Measurements from ENCODE around the gene AATF.

DNA sequence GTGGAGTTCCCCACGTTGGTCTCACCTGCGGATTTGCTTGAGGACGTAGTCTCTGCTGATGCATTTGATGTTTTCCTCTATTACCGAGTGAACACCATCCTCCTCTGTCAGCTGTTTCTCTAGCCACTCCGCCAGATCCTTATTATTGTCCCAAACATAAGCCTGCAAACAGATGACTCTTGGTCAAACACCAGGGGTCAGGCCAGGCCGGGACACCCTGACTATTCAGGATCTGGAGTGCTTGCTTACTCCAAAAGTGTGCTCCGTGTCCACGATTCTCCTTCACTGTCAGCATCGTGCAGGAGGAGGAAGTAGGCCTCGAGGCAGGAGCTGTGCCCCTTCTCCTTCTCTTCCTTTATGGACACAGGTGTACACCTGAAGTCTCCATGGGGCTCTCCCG lies 140.2 kb downstream of the AATF start:
- TF ChIP-seq, protein P1, sequence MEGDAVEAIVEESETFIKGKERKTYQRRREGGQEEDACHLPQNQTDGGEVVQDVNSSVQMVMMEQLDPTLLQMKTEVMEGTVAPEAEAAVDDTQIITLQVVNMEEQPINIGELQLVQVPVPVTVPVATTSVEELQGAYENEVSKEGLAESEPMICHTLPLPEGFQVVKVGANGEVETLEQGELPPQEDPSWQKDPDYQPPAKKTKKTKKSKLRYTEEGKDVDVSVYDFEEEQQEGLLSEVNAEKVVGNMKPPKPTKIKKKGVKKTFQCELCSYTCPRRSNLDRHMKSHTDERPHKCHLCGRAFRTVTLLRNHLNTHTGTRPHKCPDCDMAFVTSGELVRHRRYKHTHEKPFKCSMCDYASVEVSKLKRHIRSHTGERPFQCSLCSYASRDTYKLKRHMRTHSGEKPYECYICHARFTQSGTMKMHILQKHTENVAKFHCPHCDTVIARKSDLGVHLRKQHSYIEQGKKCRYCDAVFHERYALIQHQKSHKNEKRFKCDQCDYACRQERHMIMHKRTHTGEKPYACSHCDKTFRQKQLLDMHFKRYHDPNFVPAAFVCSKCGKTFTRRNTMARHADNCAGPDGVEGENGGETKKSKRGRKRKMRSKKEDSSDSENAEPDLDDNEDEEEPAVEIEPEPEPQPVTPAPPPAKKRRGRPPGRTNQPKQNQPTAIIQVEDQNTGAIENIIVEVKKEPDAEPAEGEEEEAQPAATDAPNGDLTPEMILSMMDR (IDR thresholded peaks at IDR 0.05; ENCODE audit: poor library complexity), result no peak
- TF ChIP-seq EZH2phosphoT487 (IDR thresholded peaks at IDR 0.05; ENCODE audit: low read depth, severe bottlenecking, unreplicated experiment), result no peak
- no peak for TF ChIP-seq EZH2 (IDR thresholded peaks at IDR 0.05; ENCODE audit: borderline replicate concordance)

All from hepatocyte (in vitro differentiated cells).